HFF-Myc (cell line): Measurements from ENCODE around the gene CSMD2.

ENCODE experiments used
- DNase-seq: peaks from one replicate; pipeline ENCODE4 v3.0.0-alpha.2; 2011; ENCODE audit warnings: low read depth; ENCODE audit errors: extremely low read depth
- H3K4me3 ChIP-seq: replicated peaks from 2 replicates; pipeline ENCODE4 v1.5.1; 2011; ENCODE audit warnings: low read depth, mild to moderate bottlenecking, control low read depth, low read length
- TF ChIP-seq, protein P1 (sequence below): IDR thresholded peaks from 2 replicates; pipeline ENCODE4 v1.5.1; 2012; ENCODE audit warnings: mild to moderate bottlenecking, low read depth, low read length, control low read depth; ENCODE audit errors: missing control alignments

Gene CSMD2

DNA sequence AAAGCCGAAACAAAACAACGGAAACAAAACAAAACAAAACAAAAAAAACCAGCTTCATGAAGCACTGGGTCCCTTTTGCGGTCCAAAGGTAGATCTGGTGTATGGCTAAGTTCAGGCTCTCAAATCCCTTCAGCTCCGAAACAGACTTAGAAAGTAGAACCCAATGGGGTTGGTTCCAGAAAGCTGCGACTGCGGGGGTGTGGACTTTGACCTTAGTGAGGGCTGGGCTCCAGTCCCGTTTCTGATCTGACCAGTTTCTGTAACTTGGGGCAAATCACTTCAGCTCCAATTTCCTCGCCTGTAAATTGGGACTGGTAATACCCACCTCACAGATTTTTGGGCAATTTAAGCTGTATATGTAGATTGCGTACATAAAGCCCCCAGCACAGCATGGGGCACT is 587.4 kb downstream of the CSMD2 start:
- DNase-seq, result no peak
- TF ChIP-seq, protein P1, sequence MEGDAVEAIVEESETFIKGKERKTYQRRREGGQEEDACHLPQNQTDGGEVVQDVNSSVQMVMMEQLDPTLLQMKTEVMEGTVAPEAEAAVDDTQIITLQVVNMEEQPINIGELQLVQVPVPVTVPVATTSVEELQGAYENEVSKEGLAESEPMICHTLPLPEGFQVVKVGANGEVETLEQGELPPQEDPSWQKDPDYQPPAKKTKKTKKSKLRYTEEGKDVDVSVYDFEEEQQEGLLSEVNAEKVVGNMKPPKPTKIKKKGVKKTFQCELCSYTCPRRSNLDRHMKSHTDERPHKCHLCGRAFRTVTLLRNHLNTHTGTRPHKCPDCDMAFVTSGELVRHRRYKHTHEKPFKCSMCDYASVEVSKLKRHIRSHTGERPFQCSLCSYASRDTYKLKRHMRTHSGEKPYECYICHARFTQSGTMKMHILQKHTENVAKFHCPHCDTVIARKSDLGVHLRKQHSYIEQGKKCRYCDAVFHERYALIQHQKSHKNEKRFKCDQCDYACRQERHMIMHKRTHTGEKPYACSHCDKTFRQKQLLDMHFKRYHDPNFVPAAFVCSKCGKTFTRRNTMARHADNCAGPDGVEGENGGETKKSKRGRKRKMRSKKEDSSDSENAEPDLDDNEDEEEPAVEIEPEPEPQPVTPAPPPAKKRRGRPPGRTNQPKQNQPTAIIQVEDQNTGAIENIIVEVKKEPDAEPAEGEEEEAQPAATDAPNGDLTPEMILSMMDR, result no peak
- H3K4me3 ChIP-seq, result no peak overlapping the region

DNA sequence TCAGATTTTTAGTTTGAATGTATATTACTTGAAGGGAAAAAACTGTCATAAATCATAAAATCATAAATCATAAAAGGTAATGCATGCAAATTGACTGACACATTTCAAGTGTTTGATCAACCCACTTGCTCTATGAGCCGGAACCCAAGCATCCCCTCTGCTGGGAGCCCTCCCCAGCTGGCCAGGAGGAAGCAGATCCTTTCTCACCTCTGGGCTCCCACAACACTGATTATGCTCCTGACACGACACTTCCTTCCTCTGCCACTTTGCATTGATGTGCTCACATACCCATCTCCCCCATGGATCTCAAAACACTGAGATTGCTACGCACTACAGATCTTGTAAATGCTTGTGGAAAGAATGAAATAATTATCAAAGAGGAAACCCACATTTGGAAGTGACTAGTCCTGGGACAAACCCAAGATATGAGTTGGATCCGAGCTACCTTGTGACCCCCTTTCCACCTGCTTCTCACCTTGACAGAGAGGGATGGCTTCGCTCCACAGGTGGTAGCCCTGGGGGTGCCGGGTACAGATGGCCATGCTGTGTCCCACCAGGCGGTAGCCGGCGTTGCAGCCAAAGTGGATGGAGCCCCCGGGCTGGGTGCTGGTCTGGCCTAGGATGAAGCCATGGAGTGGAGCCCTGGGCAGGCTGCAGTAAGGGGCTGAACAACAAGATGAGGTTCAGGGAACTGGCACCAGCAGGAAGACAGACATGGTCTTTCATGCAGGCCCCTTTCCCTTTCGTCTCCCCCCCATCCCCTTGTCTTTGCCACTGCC is 588.0 kb downstream of the CSMD2 start:
- H3K4me3 ChIP-seq, result no peak overlapping the region
- TF ChIP-seq, protein P1, result no peak
- no peak for DNase-seq

DNA sequence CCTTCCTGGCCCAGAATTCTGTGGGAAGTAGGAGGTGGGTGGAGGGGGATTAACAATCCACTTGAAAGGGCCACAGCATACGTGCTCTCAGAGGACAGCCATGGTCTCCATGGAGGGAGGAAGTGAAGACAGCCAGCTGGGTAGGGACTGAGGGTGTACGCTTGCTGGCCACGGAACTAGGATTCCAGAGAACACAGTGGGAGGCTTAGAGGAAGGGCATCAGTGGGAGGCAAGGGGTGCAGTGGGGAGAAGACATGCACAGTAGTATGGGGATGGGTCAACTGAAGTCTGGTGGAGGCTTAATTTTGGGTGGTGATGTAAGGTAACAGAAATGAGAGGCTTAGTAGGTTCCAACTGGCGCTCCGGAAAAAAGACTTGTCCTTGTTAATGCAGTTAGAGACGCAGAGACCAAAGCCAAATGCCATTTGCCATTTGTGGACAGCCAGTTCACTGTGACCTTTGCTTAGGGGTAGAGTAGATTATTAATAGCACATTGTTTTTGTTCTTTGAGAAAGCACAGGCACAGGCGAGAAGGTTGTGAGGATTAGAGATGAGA is 589.6 kb downstream of the CSMD2 start:
- no peak for DNase-seq
- H3K4me3 ChIP-seq, result no peak overlapping the region
- TF ChIP-seq, protein P1, result no peak

DNA sequence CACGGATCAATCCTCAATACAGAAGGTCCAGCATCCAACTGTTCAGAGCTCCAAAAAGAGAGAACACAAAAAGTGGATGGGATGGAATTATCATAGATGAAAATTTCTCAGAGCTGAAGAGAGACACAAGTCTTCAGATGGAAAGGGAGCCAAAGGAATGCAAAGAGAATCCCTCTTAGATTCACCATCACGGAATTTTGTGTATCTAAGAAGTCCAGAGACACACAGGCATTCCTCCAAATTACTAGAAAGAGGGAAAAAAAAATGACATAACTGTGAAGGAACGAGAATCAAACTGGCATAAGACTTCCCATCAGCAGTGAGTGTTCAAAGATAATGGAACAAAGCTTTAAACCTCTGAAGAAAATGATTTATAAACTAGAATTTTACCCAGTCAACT is 591.4 kb downstream of the CSMD2 start:
- no peak overlapping the region for H3K4me3 ChIP-seq
- no peak for DNase-seq
- TF ChIP-seq, protein P1, result no peak

DNA sequence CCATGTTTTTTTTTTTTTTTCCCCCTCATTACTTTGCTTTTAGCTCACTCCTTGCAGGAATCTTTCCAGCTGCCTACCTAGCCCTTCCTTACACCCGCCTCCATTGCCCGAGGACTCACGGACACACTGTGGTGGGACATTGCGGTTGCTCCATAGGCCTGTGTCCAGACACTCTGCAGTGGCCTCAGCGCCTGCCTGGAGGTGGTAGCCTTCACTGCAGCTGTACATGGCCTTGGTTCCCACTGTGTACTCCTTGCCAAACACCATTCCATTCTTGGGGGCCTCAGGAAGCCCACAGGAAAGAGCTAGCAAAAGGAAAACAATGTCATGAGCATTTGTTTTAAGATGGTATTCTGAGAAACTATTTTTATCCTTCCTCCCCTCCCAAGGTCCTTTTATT is 592.6 kb downstream of the CSMD2 start:
- H3K4me3 ChIP-seq, result no peak overlapping the region
- TF ChIP-seq, protein P1, result no peak
- no peak for DNase-seq

DNA sequence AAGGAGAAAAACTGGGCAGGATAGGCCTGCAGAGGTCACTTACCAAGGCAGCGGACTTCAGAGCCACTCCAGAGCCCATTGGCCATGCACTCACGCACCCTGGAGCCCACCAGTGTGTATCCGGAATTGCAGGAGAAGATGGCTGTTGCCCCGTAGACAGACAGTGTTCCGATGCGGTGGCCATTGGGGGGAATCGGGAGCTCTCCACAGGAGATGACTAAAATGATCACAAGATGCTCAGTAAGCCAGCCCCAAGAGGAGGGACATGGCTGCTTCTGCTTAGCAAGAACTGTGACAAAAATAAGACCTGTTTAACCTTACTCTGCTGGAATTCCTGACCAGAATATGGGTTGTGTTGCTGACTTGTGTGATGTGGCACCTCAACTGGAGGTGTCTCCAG is 595.7 kb downstream of the CSMD2 start:
- no peak overlapping the region for H3K4me3 ChIP-seq
- DNase-seq, result no peak
- TF ChIP-seq, protein P1, result no peak

DNA sequence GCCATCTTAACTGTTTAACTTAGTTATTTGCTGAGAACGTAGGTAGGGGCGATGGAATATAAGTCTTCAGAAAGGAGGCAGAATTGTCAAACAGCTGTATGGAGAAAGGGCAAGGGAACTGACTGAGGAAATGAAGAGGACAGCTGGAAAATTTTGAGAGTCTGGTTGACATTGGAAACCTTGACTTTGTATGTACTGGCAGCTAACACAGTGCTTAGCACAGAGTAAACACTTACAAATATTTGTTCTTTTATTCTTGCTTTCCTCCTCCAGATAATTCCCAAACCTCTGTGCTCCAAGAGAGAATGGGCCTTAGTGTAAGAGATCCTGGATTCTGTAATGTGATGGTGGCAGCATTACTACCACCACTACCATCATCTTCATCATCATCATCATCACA is 601.3 kb downstream of the CSMD2 start:
- no peak for DNase-seq
- no peak overlapping the region for H3K4me3 ChIP-seq
- TF ChIP-seq, protein P1, result no peak
